ENCODE measurements around the gene AMT.
"Not testable (repeated sequence)": the region's sequence is repeated elsewhere in the genome, so short reads cannot be mapped to it uniquely, and the experiment has no call there.

Gene AMT

DNA sequence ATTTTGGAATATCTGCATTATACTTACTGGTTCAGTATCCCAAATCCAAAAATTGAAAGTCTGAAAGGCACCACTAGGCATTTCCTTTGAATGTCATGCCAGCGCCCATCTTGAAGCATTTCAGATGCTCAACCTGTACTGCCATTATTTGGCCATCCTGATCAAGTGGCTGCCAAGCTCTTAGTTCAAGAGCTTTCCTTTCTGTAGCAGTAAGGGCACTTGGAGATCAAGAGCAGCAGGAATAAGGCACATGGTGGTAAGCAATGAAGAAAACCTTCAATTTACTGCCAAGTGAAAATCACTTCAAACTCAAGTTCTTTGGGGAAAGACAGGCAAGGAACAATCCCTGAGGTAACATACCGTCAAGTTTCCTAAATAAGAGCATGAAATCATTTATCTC lies 20.5 kb downstream of the AMT start:
- H3K36me3 Mint-ChIP-seq (ENCODE audit: low read depth), result peaks cover 67% of the 10 kb centered on the region
- H3K27ac Mint-ChIP-seq, result no peak overlapping the region
- DNase-seq, result no peak
- H3K4me1 Mint-ChIP-seq, result peaks cover 22% of the 10 kb centered on the region
- TF ChIP-seq, protein P1, sequence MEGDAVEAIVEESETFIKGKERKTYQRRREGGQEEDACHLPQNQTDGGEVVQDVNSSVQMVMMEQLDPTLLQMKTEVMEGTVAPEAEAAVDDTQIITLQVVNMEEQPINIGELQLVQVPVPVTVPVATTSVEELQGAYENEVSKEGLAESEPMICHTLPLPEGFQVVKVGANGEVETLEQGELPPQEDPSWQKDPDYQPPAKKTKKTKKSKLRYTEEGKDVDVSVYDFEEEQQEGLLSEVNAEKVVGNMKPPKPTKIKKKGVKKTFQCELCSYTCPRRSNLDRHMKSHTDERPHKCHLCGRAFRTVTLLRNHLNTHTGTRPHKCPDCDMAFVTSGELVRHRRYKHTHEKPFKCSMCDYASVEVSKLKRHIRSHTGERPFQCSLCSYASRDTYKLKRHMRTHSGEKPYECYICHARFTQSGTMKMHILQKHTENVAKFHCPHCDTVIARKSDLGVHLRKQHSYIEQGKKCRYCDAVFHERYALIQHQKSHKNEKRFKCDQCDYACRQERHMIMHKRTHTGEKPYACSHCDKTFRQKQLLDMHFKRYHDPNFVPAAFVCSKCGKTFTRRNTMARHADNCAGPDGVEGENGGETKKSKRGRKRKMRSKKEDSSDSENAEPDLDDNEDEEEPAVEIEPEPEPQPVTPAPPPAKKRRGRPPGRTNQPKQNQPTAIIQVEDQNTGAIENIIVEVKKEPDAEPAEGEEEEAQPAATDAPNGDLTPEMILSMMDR (IDR thresholded peaks at IDR 0.05), result no peak
- no peak overlapping the region for H3K4me3 Mint-ChIP-seq
- H3K9me3 Mint-ChIP-seq, result no peaks in the 10 kb centered on the region
- H3K27me3 Mint-ChIP-seq (ENCODE audit: low read depth, poor library complexity), result no peaks in the 10 kb centered on the region

DNA sequence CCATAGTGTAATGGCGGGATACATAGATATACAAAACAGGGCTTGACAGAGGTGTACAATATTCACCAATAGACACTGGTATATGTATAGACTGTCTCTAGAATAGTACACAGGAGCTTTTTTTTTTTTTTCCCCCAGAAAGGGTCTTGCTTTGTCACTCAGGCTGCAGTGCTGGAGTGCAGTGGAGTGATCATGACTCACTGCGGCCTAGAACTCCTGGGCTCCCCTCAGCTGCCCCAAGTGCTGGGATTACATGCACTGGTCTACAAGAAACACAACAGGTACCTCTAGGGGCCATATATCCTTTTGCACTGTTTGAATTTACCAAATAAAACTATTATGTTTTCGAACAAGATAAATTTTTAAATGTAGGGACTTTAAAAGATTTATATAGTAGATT lies 22.8 kb downstream of the AMT start:
- TF ChIP-seq, protein P1 (IDR thresholded peaks at IDR 0.05), result no peak
- H3K4me3 Mint-ChIP-seq, result no peak overlapping the region

DNA sequence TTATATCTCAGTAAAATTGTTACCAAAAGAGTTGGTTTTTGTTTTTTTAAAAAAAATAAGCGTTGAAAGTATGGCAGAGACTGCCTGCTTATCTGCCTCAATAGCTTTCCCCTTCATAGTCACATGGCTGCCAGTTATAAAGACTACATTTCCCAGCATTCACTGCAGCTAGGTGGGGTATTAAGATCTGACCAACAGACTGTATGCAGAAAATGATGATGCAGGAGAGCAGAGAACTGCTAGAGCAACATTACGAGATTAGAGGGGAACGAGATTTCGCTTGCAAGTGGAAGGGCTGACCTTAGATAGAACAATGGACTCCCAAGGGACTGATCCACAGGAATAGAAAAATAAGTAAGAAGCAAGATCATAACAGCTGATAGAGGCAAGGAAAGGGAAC lies 24.8 kb downstream of the AMT start:
- H3K36me3 Mint-ChIP-seq (ENCODE audit: low read depth), result peaks cover 66% of the 10 kb centered on the region
- no peak overlapping the region for H3K4me3 Mint-ChIP-seq
- H3K27me3 Mint-ChIP-seq (ENCODE audit: low read depth, poor library complexity), result no peaks in the 10 kb centered on the region
- DNase-seq, result no peak
- H3K27ac Mint-ChIP-seq, result peak overlapping the region; percentile 10
- peaks cover 21% of the 10 kb centered on the region for H3K4me1 Mint-ChIP-seq
- TF ChIP-seq, protein P1 (IDR thresholded peaks at IDR 0.05), result no peak
- peaks cover 4% of the 10 kb centered on the region for H3K9me3 Mint-ChIP-seq

More for the DNA sequence above, 22.8 kb downstream of the AMT start:
- Mint-ChIP-seq H3K27ac (no peak overlapping the region), H3K36me3 (ENCODE audit: low read depth) (peaks cover 76% of the 10 kb centered on the region), H3K9me3 (peaks cover 4% of the 10 kb centered on the region), H3K27me3 (ENCODE audit: low read depth, poor library complexity) (no peaks in the 10 kb centered on the region), H3K4me1 (peaks cover 11% of the 10 kb centered on the region)
- no peak for DNase-seq

DNA sequence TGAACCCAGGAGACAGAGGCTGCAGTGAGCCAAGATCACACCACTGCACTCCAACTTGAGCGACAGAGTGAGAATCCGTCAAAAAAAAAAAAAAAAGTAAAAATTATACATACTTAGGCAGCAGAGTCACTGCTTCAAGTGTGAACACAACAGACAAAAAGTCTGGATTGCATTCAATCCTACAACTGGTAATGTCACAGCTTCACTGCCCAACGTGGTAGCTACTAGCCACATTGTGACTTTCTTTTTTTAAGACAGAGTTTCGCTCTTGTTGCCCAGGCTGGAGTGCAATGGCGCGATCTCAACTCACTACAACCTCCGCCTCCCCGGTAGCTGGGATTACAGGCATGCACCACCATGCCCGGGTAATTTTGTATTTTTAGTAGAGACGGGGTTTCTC lies 31.0 kb downstream of the AMT start:
- not testable (repeated sequence) for H3K9me3 Mint-ChIP-seq; H3K27me3 Mint-ChIP-seq (ENCODE audit: low read depth, poor library complexity); H3K4me1 Mint-ChIP-seq; H3K27ac Mint-ChIP-seq; DNase-seq; H3K4me3 Mint-ChIP-seq
- peaks cover 45% of the 10 kb centered on the region for H3K36me3 Mint-ChIP-seq (ENCODE audit: low read depth)

DNA sequence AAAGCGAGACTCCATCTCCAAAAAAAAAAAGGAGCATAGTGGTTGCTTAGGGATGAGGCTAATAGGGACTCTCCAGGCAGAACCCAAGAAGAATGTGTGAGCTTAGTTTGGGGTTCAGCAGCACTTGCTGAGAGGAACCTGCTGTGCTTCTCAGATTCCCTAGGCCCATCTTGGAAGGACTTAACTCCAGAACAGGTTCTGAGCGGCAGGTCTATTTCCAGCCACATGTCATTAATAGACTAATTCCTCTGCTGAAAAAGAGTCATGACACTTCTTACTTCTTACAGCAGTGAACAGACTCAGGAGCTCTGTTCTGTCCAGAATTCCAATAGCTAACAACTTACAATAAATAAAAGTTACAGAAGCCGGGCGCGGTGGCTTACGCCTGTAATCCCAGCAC lies 33.0 kb downstream of the AMT start:
- H3K27ac Mint-ChIP-seq, result no peak overlapping the region
- DNase-seq, result no peak
- TF ChIP-seq, protein P1 (IDR thresholded peaks at IDR 0.05), result no peak
- H3K4me1 Mint-ChIP-seq, result peaks cover 10% of the 10 kb centered on the region
- no peak overlapping the region for H3K4me3 Mint-ChIP-seq
- H3K36me3 Mint-ChIP-seq (ENCODE audit: low read depth), result peaks cover 35% of the 10 kb centered on the region
- H3K27me3 Mint-ChIP-seq (ENCODE audit: low read depth, poor library complexity), result no peaks in the 10 kb centered on the region
- no peaks in the 10 kb centered on the region for H3K9me3 Mint-ChIP-seq

DNA sequence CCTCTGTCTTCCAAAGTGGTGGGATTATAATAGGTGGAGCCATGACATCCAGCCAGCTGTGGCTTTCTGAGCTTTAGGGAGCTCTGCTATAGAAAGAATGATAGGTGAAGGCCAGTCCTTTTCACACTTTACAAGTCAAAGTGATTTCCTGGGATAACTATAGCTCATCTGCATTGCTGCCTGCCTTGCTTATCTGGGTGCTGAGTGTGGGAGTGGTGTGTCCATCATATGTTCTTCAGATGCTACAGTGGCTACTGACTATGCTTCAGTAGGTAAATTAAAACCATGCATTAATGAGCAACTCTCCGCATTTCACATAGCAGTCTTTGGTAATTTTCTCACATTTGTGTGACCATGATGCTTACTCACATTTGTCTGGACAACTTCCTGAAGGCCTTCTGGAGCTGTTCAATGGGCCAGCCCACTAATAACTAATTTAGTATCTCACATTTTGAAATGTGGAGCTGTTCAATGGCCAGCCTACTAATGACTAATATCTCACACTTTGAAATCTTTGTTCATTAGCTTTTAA lies 33.9 kb downstream of the AMT start:
- H3K27ac Mint-ChIP-seq, result no peak overlapping the region
- no peak for DNase-seq
- no peak overlapping the region for H3K4me3 Mint-ChIP-seq
- peaks cover 2% of the 10 kb centered on the region for H3K9me3 Mint-ChIP-seq
- H3K4me1 Mint-ChIP-seq, result peaks cover 8% of the 10 kb centered on the region
- peaks cover 42% of the 10 kb centered on the region for H3K36me3 Mint-ChIP-seq (ENCODE audit: low read depth)
- H3K27me3 Mint-ChIP-seq (ENCODE audit: low read depth, poor library complexity), result no peaks in the 10 kb centered on the region
- TF ChIP-seq, protein P1 (IDR thresholded peaks at IDR 0.05), result no peak

Data from nephron progenitor cell (in vitro differentiated cells).